ENCODE results near the gene HIF3A.
"Not testable (repeated sequence)": the region's sequence is repeated elsewhere in the genome, so short reads cannot be mapped to it uniquely, and the experiment has no call there.

Gene HIF3A

DNA sequence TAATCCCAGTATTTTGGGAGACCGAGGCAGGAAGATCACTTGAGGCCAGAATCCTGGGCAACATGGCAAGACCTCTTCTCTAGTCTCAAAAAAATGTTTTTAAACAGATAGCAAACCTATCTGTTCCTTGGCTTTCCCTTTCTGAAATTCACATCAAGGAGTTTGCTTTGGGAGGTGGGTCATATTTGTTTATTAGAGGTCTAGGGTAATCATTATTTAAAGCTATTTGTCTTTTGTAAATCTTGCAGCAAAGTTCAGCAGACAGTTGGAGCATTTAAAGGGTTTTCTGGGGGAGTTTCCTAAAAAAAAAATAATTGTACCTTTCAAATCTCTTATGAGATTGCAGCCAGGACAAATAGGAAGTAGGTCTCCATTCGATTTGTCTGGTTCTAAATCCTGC is 67.5 kb downstream of the HIF3A start:
- no peak for DNase-seq

DNA sequence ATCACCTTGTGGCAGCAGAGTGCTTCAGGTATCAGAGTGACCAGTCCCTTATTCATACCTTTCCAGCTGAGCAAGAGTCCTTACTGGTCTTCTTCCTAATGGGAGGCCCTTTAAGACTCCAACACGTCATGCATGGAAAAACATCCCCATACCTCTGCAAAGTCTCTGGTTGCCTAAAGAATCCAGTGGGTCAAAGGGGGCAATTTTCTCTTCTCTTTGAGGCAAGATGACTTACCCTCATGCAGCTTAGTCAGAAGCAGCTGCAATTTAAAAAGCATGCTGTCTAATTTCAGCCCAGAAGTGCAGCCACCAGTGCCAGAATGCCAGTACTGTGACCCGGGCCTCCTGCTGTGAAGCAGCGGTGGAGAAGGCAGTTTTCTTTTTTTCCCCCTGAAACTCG is 68.7 kb downstream of the HIF3A start:
- no peak for DNase-seq

DNA sequence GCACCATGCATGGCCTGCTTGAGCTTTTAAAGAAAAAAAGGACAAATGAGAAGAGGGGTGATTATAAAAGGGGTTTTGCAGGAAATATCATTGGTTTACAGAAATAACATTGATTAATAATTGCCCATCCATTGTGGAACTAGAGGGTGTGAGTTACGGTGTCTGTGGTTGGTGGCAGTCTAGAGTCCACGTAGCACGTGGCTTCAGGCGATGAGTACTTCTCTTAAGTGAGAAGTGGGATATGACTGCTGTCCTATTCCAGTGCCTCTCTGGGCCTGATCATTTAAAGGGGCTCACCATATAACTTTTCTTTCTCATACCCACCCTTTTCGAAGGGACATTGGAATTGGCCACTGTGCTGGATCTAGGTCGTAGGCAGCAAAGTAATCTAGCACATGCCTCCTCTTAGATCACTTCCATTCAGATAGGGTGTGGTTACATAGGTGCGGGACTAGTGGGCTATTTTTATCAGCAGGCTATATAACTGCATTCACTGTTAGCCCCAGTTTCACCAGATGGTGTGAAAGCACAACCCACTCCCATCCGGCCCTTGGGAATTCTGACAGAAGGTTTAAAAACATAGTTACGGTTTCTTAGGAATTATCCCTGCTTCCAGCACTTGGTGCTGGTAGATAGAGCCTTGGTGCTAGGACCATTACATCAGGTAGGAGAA is 69.9 kb downstream of the HIF3A start:
- no peak for DNase-seq

DNA sequence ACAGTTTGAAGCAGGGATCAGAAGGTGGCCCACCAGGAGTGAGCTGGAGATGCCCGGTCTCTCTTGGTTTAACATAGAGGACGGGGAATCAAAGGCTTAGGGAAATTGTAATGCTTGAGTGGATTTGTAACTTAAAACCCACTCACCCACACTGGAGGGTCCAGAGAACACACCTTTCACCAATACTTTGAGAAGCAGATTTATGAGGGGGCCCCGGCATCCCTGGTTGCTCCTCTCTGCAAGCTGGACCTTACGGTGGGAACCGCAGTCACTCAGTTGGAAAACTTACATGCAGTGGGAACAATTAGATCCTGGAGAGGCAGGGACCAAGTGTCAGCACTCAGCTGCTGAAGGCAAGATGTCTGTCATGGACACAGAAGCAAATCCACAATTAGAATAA is 70.6 kb downstream of the HIF3A start:
- no peak for DNase-seq

DNA sequence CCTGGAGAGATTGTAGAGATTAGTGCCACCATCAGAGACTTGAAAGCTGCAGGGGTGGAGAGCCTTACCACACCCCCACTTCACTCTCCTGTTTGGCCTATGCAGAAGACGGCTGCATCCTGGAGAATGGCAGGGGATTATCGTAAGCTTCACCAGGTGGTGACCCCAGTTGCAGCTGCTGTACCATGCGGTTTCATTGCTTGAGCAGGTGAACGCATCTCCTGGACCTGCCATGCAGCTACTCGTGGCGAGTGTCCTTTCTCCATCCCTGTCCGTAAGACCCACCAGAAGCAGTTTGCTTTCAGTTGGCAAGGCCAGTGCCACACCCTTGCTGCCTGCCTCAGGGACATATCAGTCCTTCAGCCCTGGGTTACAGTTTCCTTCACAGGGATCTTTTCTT is 71.3 kb downstream of the HIF3A start:
- no peak for DNase-seq

DNA sequence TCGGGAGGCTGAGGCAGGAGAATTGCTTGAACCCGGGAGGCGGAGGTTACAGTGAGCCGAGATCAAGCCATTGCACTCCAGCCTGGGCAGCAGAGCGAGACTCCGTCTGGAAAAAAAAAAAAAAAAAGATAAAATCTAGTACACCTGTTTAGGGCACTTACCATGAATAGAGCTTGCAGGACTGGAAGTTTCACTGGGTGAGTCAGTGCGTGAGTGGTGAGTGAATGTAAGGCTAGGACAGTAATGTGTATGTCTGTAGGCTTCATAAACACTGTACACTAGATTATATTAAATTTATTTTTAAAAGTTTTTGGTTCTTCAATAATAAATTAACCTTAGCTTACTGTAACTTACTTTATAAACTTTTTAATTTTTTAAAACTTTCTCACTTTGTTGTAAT is 73.0 kb downstream of the HIF3A start:
- no peak for DNase-seq

DNA sequence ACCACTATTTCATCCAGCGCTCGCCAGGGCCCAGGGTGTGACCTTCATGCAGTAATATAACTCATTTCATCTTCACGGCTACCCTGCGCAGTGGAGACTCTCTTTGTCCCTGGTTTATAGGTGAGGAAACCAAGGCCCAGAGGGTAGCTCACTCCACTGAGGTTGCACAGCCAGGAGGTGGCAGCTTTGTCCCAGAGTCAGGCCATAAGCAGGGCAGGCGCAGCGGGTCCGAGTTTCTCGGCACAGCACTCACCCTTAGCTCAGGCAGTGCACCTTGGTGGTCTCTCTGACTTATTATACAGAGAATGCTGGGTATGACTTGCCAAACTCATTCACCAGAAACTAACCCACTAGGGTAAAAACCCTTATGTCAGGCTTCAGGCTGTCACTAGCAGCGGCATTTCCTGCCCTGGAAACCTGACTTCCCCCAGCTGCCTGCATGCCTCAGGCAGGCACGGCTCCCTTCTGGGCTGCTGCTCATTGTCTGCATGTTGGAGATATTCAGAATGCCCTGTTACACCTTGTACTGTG is 74.6 kb downstream of the HIF3A start:
- no peak for DNase-seq

DNA sequence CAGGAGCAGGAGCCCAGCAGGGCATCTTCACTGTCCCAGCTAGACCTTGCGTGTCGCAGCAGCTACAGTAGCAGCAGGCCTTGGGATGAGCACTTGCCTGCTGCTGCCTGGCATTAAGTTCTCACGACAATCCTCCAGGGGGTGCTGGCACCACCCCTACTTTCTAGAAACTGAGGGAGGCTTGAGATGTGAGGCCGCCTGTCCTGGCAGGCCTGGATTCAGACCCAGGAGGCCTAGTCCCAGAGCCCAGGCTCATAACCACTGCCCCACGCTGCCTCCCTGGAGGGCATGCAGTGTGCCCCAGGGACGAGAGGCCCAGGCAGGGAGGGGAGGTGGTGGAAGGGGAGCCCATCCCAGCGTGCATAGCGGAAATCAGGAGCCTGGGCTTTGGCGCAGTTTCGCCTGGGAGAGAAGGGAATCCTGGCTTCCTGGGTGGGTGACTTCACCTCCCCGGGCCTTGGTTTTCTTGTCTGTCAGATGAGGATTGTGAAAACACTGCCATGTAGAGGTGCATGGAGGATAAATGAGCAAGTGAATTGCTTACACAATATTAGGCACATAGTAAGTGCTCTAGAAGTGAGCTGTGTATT is 76.2 kb downstream of the HIF3A start:
- DNase-seq, result no peak

DNA sequence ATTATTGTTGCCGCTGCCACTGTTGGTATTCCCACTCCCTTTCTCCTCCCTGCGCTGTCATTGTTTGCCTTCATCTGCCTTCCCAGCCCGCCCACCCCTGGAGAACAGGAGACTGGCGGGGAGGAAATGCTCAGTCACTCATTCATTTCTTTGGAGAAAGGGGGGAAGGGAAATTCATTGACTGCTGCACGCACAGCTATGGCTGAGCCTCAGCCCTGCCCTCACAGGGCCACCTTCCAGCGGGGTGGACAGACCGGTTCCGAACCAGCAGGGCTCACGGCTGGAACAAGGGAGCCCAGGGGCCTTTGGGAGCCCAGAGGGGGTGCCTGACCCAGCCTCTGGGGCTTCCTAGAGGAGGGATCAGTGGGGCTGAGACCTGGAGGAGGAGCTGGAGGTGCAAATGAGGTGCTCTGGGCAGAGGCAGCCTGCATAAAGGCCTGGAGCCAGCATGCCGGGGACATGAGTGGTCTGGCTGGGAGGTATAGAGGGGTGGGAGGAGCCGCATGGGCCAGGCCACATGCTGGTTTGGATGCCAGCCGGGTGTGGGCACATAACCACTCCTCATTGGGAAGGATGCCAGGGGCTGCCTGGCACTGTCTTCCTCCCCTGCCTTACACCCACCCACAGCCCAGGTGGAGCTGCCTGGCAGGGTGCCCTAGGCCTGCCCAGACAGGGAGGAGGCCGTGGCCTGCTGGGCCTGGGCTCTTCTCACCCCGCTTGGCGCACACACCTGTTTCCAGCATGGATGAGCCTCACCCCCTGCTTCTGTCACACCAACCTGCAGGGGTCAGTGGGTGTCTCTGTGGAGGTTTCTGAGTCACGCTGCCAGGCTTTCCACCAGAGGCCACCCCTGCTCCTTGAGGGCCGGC is 76.9 kb downstream of the HIF3A start:
- no peak for DNase-seq

DNA sequence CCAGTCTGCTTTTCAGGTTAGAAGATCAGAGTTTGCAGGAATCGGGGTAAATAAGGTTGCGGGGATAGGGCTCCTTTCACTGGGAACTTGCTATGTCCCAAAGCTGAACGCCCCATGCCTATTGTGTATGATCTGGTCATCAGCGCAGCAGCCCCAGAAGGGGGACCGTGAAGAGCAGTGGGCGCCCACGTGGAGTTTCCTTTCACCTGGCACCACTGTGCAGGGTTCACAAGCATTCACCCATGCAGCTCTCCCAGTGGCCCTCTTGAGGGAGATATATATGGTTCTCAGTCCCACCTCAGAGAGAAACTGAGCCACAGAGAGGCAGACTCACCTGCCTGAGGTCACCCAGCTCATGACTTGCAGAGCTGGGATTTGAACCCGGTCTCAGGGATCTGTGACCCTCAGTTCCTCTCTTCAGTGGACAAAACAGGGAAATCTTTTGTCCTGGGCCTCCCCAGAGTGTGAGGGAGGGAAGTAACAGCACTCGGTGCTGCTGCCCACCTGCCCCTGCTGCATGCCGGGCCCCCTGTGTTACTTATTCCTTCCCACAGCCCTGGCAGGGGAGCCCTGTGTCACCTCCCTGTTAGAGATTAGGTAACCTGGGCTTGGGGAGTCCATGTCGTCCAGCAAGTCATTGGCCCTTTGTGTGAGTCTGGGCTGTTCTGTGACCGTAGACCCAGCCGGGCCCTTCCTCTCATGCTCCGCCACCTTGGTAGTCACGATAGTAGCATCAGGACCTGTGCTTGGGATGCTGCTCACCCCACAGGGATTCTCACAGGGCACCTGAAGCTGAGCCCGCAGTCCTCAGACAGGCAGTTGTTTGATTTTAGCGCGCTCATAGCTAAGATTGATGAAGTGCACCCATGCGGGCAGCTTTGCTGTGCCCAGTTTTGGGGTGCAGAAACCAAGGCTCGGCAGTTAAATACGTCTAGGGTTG is 78.0 kb downstream of the HIF3A start:
- DNase-seq, result no peak

DNA sequence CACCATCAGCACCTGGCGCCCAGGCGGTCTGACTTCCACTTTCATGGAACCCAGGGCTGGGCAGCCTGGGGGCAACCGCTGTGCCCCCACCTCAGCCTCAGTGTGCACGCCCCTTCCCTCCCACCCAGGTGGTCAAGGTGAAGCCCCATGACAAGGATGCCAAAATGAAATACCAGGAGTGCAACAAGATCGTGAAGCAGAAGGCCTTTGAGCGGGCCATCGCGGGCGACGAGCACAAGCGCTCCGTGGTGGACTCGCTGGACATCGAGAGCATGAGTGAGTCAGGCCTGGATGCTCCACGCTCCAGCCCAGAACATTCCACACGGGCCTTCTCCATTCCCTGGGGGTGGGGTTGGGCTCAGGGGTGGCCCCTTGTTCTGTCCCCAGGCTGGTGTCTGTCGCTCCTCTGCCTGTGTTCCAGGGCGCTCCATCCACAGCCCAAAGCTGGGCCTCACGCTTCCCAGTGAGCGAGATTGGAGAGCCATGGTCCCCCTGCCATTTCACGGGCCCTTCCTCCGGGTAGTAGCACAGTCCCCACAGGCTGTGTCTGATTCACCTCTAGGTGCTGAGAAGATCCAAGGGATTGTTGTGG is 78.7 kb downstream of the HIF3A start:
- not testable (repeated sequence) for DNase-seq

DNA sequence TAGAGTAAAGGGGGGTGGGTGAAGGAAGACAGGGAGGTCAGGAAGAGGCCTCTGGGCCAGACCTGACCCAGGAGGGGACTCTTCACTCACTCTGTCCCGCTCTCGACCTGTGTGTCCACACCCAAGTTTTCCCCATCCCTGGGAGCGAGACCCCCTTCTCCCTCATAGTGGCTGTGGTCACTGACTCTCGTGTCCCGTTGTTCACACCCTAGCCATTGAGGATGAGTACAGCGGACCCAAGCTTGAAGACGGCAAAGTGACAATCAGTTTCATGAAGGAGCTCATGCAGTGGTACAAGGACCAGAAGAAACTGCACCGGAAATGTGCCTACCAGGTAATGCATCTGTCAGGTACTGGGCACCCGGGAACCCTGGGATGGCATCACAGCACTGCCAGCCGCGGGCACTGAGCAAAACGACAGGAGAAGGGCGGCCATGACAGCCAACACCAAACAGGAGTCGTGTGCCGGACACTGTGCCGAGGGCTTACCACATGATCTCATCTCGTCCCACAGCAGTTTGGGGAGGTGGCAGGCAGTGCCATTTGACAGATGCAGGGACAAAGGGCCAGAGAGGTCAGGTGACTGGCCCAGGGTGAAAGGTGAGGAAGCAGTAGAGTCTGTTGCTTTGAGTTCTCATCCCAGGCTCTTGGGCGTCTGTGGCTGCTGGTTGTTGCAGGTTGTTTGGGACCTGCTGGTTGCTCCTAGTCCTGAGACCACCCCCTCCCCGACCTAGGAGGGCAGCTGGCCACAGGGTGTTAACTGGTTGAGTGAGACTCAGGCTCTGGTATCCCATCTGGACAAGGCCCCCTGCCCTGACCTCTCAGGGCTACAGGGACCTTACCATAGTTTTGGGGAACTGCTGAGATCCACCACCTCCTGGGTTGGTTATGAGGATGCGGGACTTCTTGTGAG is 79.7 kb downstream of the HIF3A start:
- DNase-seq, result no peak

DNA sequence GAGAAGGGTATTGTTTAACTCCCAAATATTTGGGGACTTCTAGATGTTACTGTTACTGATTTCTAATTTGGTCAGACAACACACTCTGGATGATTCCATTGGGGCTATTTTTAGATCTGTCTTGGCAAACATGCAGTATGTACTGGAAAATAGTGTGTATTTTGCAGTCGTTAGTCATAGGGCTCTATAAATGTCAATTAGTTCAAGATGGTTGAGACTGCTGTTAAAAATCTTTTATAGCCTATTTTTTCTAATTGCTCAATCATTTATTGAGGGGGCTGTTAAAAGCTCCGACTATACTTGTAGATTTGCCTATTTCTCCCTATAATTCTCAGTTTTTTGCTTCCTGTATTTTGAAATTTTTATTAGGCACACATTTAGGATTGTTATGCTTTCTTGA is 81.4 kb downstream of the HIF3A start:
- DNase-seq, result no peak

DNA sequence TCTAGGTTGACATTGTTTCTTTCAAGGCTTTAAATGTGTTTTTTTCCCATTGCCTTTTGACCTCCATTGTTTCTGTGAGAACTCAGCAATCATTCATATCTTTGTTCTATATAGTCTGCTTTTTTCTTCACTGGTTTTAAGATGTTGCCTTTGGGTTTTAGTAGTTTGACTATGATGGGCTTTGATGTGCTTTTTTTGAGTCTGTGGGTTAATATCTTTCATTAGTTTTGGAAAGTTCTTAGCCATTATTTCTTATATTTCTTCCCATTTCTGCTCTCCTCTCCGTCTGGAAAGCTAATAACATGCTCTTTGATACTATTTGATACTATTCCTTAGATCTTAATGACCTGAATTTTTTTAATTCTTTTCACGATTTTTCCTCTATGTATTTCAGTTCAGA is 83.8 kb downstream of the HIF3A start:
- DNase-seq, result no peak

DNA sequence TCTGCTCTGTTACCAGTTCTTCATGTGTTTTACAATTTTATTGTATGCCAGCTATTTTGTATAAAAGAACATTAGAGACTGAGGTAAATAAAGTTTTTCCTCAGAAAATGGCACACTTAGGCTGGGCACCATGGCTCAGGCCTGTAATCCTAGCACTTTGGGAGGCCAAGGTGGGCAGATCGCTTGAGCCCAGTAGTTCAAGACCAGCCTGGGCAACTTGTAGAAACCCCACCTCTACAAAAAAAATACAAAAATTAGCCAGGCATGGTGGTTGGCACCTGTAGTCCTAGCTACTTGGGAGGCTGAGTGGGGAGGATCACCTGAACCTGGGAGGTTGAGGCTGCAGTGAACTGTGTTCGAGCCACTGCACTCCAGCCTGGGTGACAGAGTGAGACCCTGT is 84.5 kb downstream of the HIF3A start:
- no peak for DNase-seq

DNA sequence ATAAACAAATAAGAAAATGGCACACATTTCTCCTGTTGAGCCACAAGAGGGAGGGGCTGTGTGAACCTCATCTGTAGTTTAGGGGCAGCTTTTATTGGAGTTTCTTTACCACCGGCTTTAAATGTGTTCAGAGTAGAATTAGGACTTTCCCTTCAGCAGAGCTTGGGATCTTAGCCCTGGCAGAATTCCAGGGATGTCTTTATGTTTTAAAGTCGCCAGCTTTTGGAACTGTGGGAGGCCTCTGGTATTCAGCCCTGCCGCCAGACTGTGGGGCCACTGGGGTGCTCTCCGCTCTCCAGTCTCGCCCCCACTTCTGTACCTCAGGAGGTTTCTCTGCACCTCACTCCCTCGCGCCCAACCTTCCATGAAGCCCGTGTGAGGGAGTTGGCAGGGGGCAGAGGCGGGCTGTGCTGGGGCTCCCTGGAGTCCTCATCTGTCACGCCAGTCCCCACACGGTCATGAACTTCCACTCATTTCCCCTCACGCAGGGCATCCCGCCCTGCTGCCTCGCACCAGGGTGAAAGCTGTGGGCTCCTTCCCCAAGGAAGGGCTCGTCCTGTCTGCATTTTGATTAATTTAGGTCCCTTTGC is 85.0 kb downstream of the HIF3A start:
- no peak for DNase-seq

DNA sequence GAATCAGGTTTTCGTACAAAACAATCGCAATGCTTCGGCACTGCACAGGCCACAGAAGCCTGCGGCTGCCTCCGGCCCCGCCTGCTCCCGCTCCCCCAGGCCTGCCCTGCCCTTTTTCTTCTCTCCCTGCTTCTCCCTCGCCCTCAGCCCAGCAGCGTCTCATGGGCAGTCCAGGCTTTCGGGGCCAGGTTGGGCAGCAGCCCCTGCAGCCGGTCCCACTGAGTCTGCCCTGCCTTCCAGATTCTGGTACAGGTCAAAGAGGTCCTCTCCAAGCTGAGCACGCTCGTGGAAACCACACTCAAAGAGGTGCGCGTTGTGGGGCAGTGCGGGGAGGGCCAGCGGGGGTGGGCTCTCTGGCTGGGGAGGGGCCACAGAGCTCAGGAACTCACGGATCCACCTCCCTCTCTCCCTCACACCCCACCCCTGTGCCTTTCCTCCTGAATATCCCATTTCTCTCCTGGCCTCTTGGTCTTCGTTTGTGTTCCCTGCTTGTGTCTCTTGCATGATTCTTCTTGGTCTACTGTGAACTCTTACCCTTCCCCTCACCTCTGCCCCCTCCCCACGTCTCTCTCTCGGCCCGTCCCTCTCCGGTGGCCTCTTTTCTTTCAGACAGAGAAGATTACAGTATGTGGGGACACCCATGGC is 86.5 kb downstream of the HIF3A start:
- no peak for DNase-seq

DNA sequence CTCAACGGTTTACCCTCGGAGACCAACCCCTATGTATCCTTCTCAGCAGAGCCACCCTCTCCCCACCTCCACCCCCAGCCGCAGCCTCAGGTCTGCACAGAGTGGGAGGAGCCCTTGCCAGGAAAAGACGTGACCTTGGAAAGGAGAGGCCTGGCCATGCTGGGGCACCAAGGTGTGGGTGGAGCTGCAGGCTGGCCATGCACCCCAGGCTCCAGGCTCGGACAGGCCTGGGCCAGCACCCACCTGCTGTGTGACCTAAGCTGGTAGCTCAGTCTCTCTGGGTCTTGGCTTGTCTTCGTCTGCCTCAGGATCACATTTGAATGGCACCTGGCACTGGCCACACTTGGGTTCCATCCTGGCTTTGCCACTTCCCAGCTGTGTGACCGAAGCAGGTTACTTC is 87.0 kb downstream of the HIF3A start:
- DNase-seq, result no peak

DNA sequence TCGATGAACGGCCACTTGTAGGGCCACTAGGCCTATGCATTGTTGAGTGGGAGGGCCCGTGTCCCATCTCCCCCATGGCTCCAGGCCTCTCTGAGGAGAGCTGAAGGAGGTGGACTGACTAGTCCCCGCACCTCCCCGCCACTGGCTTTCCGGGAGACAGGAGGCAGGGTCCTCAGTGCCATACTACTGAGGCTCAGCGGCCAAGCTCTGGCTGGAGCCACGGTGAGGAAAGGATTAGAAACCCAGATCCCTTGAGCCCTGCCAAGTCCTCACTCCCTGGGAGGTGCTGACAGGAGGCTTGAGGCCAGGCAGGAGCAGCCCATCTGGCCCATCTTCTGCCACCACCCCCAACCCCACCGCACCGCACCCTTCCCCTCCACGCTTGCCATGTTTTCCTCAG is 87.6 kb downstream of the HIF3A start:
- DNase-seq, result no peak

DNA sequence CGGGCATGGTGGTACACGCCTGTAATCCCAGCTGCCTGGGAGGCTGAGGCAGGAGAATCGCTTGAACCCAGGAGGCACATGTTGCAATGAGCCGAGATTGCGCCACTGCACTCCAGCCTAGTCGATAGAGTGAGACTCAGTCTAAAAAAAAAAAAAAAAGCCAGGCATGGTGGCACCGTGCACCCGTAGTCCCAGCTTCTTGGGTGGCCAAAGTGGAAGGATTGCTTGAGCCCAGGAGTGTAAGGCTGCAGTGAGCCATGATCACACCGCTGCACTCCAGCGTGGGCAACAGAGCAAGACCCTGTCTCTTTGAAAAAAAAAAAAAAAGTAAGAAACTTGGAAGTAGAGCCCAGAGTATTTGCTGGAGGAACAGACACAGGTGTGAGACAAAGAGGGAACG is 88.8 kb downstream of the HIF3A start:
- no peak for DNase-seq
